HG02759 (cell line): ENCODE measurements around the gene KIR3DL3.
"Not testable (repeated sequence)": the region's sequence is repeated elsewhere in the genome, so short reads cannot be mapped to it uniquely, and the experiment has no call there.

Source experiments
- ATAC-seq: cut with Tn5 transposase; IDR thresholded peaks from one replicate; pipeline ENCODE4 v1.9.1; 2021; ENCODE audit warnings: mild to moderate bottlenecking, moderate library complexity; ENCODE audit not compliant: unreplicated experiment

The KIR3DL3 gene

GRCh38 chr19:54724142-54724541 is at the start of gene KIR3DL3:
Gene KIR3DL3, plus strand, starts transcription at chr19:54724442. Its CDS starts 55 bp downstream, at chr19:54724497.
- no peak for ATAC-seq

- not testable (repeated sequence) for ATAC-seq
These were observed 47.9 kb upstream of the KIR3DL3 start for GRCh38 chr19:54676210-54676834.

DNA sequence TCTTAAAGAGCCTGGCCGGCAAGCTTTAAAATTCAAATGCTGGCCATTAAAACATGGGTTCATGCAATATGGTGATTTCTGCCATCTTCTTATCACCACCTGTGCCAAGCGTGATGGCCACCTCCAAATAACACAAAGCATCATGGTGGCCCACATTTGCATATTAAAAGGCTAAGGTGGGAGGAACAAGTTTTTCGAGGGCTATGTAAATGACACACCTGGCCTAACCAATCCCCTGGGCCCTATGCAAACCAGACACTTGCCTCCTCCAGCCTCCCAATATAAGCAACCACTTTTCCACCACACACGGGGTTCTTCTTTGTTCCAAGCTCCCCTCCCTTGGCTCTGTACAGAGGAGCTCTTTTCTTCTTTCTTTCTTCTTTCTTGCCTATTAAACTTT is 47.0 kb upstream of the KIR3DL3 start:
- ATAC-seq: no peak

GRCh38 chr19:54681596-54681995 is 42.6 kb upstream of the KIR3DL3 start:
- ATAC-seq: not testable (repeated sequence)

DNA sequence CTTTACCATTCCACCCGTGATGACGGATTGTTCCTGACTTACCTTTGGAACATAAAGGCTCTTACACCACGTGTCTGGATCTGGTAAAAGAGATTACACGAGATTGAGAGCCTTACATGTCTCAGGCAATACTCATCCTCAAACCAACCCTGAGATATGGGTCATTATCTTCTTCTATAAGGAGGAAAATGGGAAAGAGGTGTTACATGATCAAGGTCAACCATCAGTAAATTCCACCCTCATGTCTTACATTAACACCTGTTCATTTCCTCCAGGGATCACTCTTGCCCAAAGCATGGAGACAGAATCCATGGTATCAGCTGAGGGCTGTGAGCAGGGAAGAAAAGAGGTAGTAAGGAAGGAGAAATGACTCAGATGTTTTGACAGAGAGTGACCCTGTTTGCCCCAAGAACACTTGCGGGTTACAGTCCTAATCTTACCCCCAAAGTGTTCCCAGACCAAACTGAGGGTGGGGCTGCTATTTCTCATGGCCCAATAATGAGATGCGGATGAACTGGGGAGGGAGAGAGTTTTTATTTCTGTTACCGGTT is 41.9 kb upstream of the KIR3DL3 start:
- no peak for ATAC-seq

DNA sequence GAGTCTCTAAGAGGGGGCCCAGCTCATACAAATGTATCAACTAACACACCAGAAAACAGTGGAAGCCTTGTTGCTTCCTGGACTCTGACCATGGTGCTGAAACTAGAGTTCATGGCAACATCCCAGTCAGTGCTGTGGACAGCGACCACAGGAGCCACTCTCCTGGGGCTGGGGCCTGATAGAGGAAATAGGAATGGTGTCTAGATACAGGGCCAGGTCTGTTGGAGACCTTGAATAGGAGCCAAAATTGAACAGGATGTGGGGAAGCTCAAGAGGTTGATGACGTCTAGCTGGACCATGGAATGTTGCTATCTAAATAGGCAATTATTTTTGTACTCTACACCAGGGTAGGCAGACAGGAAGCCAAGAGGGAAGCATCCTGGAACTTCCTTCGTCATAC is 39.7 kb upstream of the KIR3DL3 start:
- no peak for ATAC-seq

GRCh38 chr19:54691582-54692297 is 32.5 kb upstream of the KIR3DL3 start:
- no peak for ATAC-seq

DNA sequence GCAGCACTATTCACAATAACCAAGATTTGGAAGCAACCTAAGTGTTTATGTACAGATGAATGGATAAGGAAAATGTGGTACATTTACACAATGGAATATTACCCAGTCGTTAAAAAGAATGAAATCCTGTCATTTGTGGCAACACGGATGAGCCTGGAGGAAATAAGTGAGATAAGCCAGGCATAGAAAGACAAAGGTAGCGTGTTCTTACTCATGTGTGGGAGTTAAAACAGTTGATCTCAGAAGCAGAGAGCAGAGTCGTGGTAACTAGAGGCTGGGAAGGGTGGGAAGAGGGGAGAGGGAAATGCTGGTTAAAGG is 32.0 kb upstream of the KIR3DL3 start:
- no peak for ATAC-seq

- ATAC-seq: no peak
These were observed 29.6 kb upstream of the KIR3DL3 start for GRCh38 chr19:54694648-54695047.

DNA sequence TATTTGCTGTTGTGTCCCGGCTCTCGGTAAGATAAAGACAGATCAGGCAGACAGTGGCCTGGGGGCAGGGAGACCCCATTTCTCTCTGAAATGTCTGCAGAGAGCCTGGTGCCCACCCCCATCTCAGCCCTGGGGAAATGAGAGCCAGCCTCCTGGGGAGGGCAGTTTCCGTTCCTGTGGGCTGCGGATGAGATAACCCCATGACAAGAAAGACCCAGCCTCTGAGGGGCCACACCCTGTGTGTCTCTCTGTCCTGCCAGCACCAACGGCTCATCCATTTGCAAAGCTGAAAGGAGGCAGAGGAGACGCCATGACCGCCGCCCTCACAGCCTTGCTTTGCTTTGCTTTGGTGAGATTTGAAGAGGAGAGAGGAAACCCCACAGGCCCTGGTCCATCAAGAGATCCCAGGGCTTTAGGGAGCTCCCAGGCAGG is 28.1 kb upstream of the KIR3DL3 start:
- no peak for ATAC-seq

DNA sequence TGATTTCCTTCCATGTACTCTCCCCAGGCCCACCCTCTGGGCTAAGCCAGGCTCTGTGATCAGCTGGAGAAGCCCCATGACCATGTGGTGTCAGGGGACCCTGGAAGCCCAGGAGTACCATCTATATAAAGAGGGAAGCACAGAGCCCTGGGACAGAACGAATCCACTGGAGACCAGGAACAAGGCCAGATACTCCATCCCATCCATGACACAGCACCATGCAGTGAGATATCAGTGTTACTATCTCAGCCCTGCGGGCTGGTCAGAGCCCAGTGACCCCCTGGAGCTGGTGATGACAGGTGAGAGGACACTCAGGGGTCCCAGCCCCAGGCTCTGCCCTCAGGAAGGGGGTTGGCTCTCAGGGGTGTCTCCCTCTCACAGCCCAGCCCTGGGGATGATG is 27.5 kb upstream of the KIR3DL3 start:
- no peak for ATAC-seq

- not testable (repeated sequence) for ATAC-seq
These were observed 26.5 kb upstream of the KIR3DL3 start for GRCh38 chr19:54697716-54698115.

DNA sequence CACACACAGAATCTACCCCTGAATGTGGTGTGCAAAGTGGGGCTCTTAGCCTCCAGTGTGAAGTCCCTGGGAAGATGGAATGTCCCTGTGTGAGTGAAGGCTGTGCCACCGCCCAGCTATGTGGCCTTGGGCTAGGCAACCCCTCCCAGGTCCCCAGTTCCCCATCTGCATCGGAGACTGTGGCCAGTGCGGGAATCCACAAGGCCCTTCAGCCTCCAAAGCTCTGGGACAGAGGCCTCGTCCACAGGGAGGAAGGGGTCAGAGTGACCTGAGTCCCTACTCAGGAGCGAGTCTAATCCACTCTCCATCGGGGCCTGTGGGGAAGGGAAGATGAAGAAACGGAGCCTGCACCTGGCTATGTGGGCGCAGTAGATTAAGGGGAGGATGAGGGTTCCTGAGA is 19.3 kb upstream of the KIR3DL3 start:
- ATAC-seq: no peak

DNA sequence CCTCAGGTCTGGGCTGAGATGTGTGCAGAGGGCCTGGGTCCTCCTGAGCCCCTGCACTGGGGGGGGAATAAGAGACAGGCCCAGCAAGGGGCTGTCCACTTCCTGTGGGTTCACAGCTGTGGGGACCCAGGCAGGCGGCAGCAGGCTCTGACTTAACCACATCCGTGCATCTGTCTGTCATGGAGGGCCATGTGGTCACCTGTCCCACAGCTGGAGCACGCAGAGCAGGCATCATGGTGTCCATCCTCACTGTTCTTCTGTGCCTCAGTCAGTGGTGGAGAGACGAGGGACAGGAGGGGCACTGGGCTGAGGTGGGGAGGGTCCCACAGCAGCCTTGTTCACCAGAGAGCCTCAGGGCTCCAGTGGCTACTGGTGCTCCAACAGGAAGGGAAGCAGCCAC is 16.3 kb upstream of the KIR3DL3 start:
- ATAC-seq: no peak

DNA sequence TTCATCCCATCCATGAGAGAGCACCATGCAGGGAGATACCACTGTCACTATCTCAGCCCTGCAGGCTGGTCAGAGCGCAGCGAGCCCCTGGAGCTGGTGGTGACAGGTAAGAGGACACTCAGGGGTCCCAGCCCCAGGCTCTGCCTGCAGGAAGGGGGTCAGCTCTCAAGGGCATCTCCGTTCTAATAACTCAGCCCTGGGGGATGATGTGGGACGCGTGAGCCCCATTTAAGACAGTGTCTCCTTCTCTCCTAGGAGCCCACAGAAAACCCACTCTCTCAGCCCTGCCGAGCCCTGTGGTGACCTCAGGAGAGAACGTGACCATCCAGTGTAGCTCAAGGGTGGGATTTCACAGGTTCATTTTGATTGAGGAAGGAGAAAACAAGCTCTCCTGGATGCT is 15.5 kb upstream of the KIR3DL3 start:
- ATAC-seq: no peak

GRCh38 chr19:54709212-54709948 is 14.9 kb upstream of the KIR3DL3 start:
- ATAC-seq: no peak

GRCh38 chr19:54709956-54710355 is 14.3 kb upstream of the KIR3DL3 start:
- ATAC-seq: not testable (repeated sequence)

DNA sequence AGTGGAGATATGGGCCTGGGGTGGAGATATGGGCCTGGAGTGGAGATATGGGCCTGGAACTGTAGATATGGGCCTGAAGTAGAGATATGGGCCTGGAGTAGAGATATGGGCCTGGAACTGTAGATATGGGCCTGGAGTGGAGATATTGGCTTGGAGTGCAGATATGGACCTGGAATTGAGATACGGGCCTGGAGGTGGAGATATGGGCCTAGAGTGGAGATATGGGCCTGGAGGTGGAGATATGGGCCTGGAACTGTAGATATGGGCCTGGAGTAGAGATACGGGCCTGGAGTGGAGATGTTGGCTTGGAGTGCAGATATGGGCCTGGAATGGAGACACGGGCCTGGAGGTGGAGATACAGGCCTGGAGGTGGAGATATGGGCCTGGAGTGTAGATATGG is 402 bp downstream of the KIR3DL3 start:
- ATAC-seq: no peak

GRCh38 chr19:54725321-54725720 is 1.1 kb downstream of the KIR3DL3 start:
- no peak for ATAC-seq

GRCh38 chr19:54727562-54727961 is 3.3 kb downstream of the KIR3DL3 start:
- ATAC-seq: no peak

DNA sequence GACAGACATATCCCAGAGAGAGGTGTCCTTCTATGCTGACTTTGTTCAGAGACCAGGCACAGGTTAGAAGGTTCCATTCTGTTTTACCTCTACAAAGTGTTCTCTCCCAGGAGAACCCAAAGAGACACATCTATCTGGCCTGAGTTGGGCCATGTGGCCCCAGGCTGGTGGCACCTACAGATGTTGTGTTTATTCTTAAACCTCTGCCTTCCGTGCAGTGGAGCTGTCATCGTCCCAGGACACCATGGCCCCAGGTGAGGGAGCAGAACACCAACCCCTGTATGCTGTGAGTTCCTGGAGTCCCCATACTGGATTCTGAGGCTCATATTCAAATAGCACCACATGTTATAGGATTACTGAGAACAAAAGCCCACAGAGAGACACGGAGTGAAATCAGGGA is 3.9 kb downstream of the KIR3DL3 start:
- no peak for ATAC-seq
